ENCODE measurements around the gene MOB4.
"Not testable (repeated sequence)": the region's sequence is repeated elsewhere in the genome, so short reads cannot be mapped to it uniquely, and the experiment has no call there.

The MOB4 gene

GRCh38 chr2:197515315-197515738 lies 539 bp upstream of the MOB4 start:
- DNase-seq: peak; percentile 62

- DNase-seq: peak; percentile 3
These were observed 511 bp downstream of the MOB4 start for GRCh38 chr2:197516393-197516761.

GRCh38 chr2:197517150-197517549 lies 1.3 kb downstream of the MOB4 start:
- no peak for DNase-seq

GRCh38 chr2:197538412-197538811 lies 22.5 kb downstream of the MOB4 start:
- DNase-seq: no peak

DNA sequence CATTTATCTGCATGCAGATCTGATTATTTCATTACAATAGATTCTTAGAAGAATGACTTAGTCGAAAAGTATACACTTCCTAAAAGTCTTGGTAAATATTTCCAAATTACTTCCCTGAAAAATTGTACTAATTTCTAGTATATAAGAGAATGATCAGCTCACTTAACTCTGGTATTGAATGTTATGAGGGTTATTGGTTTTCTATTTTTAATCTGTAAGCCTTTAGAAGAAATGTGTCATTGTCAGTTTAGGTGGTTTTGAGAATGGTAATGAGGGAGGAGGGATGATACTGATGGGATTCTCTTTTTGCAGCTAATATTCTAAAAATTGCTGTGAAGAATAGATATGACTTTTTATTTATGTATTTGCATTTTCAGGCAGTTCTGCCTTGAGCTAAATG lies 23.9 kb downstream of the MOB4 start:
- DNase-seq: no peak

DNA sequence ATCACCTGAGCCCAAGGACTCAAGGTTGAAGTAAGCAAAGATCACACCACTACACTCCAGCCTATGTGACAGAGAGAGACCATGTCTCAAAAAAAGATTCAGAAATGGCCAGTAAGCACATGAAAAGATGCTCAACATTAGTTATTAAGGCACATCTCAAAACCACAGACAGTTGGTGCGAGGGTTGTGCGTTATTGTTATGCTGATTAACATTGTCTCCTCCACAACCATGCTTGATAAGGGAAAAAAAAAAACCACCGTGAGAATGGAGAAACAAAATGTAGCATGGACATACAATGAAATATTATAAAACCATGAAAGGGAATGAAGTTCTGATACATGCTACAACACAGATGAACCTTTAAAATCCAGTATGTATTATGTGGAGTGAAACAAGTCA lies 27.3 kb downstream of the MOB4 start:
- no peak for DNase-seq

GRCh38 chr2:197547163-197547900 lies 31.5 kb downstream of the MOB4 start:
- no peak for DNase-seq

DNA sequence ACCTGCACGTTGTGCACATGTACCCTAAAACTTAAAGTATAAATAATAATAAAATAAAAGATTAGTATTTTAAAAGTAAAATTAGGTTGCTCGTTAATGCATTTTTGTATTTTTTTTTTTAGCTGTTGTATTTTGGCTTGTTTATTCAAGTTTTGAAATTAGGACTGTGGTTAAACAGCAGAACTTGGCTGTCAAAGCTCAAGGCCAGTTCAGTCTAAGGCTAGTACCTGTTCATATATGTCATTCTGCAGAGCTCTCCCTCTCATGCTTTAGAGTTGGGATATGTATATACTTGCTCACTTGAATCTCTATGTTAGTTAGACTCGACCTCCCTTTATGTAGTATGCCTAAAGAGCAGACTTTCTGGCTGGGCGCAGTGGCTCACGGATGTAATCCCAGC lies 32.7 kb downstream of the MOB4 start:
- DNase-seq: no peak

DNA sequence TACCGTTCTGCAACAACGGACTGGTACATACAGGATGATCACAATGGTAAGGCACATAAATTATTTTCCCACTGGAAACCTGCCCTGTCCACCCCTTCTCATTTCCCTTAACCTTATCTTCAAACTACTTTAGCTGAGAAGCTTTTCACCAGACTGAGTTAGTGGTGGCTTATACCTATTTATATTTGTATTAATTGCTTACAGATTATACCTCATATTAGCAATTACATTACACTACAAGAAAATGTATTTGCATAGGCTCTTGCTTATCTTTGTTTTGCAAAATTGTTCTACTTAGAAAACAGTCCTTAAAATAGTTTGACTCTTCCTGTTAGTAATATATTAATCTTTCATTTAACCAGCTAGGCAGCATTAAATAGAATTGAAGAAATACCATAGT lies 35.4 kb downstream of the MOB4 start:
- not testable (repeated sequence) for DNase-seq

- DNase-seq: no peak
These were observed 39.6 kb downstream of the MOB4 start for GRCh38 chr2:197555467-197555866.

DNA sequence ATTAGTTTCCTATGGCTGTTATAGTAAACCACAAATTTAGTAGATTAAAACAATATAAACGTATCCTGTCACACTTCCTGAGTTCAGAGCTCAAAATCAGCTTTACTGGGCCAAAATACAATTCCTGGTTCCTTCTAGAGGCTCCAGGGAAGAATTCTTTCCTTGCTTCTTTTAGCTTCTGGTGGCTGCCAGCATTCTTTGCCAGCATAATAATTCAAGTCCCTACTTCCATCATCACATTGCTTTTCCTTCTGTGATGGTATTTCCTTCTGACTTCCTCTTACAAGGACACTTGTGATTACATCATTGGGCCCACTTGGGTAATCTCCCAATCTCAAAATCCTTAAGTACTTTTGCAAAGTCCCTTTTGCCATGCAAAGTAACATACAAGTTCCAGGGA lies 40.6 kb downstream of the MOB4 start:
- DNase-seq: no peak

DNA sequence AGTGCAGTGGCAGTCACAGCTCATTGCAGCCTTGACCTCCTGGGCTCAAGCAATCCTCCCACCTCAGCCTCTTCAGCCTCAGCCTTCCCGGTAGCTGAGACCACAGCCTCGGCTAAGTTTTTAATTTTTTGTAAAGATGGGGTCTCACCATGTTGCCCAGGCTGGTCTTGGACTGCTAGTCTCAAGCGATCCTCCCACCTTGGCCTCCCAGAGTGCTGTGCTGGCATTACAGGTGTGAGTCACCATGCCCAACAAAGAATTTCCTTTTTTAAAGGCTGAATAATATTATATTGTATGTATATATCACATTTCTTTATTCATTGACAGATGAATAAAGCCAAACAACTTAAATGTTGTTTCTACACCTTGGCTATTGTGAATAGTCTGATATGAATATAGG lies 42.5 kb downstream of the MOB4 start:
- no peak for DNase-seq

DNA sequence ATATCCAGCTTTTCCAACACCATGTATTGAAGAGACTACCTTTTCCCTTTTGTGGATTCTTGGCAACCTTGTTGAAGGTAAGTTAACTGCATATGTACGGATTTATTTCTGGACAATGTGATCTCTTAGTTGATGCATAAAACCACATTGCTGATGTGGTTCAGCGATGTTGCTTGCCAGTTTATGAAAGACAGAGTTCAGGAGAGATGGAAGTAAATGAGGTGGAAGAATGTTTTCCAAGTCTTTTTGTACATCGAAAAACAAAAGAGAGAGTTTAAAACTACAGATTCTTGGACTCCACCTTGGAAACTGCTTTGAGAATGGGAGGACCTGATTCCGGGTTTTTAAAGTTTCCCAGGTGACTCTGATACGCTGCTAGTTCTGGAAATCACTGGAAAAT lies 43.8 kb downstream of the MOB4 start:
- no peak for DNase-seq

DNA sequence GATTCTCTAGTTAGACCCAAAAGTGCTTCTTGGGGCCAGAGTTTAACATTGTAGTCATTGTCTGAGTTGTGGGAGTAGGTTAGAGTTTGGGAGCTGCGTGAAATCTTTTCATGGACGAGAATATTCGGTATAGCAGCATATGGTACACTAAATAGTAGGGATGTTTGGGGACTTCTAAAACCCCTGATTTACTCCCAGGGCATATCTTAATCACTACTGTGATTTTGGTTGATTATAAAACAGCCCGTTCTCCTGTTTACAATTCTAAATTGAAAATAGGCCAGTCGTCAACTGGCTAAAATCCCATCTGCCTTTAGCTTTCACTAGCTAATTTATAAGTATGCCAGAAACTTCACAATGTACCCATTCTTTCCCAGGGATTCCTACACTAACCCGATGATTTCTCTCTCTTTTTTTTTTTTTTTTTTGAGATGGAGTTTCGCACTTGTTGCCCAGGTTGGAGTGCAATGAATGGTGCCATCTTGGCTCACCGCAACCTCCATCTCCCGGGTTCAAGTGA lies 44.3 kb downstream of the MOB4 start:
- DNase-seq: no peak

GRCh38 chr2:197571627-197572271 lies 55.9 kb downstream of the MOB4 start:
- no peak for DNase-seq

DNA sequence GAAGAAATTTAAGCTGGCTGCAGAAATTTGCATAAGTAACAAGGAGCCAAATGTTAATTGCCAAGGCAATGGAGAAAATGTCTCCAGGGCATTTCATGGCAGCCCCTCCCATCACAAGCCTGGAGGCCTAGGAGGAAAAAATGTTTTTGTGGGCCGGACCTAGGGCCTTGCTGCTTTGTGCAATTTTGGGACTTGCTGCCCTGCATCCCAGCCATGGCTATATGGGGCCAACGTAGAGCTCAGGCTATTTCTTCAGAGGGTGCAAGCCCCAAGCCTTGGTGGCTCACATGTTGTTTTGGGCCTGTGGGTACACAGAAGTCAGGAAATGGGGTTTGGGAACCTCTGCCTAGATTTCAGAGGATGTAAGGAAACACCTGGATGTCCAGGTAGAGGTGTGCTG lies 57.7 kb downstream of the MOB4 start:
- DNase-seq: no peak

- no peak for DNase-seq
These were observed 60.1 kb downstream of the MOB4 start for GRCh38 chr2:197575987-197576386.

DNA sequence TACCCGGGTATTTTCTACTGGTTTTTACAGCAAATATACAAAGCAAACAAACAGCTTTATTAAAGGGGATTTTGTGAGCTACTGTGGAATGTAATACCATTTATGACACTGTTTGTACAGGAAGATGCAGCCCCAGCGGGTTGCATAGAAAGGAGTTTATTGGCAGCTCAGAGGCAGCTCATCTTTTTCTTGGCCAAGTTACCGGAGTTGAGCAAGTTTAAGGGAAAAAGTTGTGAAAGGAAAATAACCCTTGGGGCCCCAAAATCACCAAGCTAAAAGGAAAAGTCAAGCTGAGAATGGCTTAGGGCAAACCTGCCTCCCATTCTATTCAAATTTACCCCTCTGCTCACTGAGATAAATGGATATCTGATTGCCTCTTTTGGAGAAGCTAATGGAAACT lies 60.8 kb downstream of the MOB4 start:
- DNase-seq: no peak

DNA sequence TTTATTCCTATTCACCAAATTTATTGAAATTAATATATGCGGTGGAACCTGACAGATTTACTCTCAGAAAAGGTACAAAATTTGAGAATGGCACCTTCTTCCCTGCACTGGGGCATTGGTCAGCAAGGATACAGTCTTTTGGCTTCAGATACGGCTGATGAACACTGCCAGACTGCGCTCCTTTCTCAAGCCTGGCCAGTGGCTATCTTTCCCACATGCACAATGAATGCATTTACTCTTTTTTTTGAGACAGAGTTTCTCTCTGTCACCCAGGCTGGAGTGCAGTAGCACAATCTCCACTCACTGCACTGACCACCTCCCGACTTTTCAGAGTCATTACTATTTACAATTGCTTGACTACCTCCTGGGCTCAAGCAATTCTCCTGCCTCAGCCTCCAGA lies 61.6 kb downstream of the MOB4 start:
- DNase-seq: no peak

GRCh38 chr2:197578294-197578693 lies 62.4 kb downstream of the MOB4 start:
- not testable (repeated sequence) for DNase-seq

GRCh38 chr2:197580166-197580565 lies 64.3 kb downstream of the MOB4 start:
- not testable (repeated sequence) for DNase-seq

GRCh38 chr2:197587255-197587654 lies 71.4 kb downstream of the MOB4 start:
- not testable (repeated sequence) for DNase-seq

GRCh38 chr2:197591339-197592072 lies 75.6 kb downstream of the MOB4 start:
- DNase-seq: no peak

- no peak for DNase-seq
These were observed 80.9 kb downstream of the MOB4 start for GRCh38 chr2:197596766-197597165.

Measured in NCI-H1092 treated with DMSO at 0.1 percent for 48 hours (cell line).